Ishikawa (cell line): ENCODE data around the gene OVCH1.

Experiments used
- EP300 ChIP-seq: IDR thresholded peaks from 2 replicates; pipeline ENCODE4 v1.6.1; 2012; ENCODE audit warnings: borderline replicate concordance
- MAX ChIP-seq: IDR thresholded peaks from 2 replicates; pipeline ENCODE4 v1.6.1; 2012
- YY1 ChIP-seq: IDR thresholded peaks from 2 replicates; pipeline ENCODE4 v1.6.1; 2012; ENCODE audit warnings: low read depth

- TF ChIP-seq MAX (no peak), EP300 (no peak), YY1 (no peak)
These were observed 115.2 kb downstream of the OVCH1 start for GRCh38 chr12:29382251-29382650.
